GM12801 (cell line): ENCODE results near the gene CNTNAP5.

Source experiments
- TF ChIP-seq, protein P1 (sequence below): IDR thresholded peaks from one replicate; pipeline ENCODE4 v1.5.1; 2011; ENCODE audit warnings: control low read depth; ENCODE audit not compliant: insufficient read length; ENCODE audit errors: extremely low read depth

The CNTNAP5 gene

DNA sequence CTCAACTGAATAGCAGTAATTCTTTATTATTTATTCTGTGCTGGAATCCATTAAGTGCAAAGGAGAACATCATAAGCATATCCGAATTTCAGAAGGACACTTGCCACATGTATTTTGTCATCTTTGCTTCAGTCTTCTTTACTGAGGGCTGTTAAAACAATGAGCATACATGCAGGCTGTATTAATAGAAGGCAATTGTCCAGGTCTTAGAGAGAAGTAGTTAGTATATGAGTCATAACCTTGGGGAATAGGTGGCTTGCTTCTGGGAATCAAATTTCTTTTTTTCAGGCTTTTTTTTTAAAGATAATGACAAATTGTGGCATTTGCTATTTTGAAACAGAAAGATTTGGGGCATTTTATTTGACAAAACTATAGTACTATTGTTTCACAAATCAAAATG, 773.5 kb downstream of the CNTNAP5 start:
- TF ChIP-seq, protein P1, sequence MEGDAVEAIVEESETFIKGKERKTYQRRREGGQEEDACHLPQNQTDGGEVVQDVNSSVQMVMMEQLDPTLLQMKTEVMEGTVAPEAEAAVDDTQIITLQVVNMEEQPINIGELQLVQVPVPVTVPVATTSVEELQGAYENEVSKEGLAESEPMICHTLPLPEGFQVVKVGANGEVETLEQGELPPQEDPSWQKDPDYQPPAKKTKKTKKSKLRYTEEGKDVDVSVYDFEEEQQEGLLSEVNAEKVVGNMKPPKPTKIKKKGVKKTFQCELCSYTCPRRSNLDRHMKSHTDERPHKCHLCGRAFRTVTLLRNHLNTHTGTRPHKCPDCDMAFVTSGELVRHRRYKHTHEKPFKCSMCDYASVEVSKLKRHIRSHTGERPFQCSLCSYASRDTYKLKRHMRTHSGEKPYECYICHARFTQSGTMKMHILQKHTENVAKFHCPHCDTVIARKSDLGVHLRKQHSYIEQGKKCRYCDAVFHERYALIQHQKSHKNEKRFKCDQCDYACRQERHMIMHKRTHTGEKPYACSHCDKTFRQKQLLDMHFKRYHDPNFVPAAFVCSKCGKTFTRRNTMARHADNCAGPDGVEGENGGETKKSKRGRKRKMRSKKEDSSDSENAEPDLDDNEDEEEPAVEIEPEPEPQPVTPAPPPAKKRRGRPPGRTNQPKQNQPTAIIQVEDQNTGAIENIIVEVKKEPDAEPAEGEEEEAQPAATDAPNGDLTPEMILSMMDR = no peak

DNA sequence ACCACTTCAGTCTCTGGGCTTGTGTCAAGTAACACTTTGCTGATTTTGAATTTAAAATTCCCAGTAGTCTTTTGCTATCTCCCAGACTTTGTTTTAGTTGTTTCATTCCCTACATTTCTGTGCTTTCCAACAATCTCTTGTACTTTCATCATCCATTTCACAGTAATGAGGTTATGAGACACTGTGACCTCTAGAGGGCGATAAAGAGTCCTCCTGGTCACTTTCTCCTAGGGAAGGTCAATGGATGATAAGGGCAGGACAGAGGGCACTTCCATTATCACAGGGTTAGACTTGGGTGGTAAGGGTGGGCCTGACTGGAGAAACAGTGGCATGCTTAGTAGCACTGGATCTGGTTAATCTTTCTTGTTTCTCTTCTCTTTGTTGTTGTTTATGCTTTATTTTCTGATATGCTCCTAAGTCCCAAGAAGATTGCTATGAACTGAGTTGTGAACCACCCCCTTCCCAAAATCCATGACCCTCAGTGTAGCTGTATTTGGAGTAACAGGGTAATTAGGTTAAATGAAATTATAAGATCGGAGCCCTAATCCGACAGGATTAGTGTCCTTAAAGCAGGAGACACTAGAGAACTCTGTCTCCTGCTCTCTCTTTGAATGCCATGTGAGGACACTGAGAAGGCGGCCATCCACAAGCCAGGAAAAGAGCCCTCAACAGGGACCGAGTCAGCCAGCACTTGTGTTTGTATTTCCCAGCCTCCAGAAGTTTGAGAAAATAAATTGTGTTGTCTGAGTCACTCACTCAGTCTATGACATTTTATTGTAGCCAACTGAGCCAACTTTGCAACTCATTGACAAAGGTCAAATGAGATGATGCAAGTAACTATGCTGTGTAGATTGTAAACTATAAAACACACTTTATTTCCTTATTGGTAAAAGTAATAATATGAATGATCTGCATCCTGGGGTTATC, 779.2 kb downstream of the CNTNAP5 start:
- TF ChIP-seq, protein P1 = no peak

DNA sequence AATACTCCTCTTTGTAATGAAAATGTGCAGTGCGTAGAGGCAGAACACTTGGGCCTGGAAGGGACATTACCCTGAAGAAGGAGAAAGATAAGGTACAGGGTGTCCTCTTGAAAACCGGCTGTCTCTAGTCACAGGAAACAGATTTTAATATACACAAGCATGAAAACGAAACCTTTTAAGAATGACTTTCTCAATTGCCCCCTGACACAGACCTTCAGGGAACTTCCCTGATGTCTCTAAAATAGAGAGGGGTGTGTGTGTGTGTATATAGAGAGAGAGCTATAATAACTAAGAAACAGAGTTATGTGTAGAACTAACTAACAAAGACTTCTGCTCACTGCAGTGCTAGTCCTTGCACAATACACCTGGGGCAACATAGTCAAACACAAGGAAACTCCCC, 780.0 kb downstream of the CNTNAP5 start:
- TF ChIP-seq, protein P1 = no peak

DNA sequence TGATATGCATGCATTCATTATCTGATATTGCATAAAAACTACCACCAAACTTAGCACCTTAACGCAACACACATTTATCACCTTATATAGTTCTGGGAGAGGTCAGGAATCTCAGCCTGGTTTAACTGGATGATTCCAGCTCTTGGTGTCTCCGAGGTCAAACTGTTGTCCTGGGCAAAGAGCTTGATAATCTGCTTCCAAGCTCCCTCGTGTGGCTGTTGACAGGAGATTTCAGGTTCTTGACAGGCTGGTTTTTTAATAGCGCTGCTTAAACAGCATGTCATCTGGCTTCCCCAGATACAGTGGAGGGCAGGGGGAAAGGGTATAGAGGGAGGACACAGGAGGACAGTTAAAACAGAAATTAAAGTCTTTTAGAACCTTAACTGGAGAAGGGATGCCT, 785.0 kb downstream of the CNTNAP5 start:
- TF ChIP-seq, protein P1 = no peak

DNA sequence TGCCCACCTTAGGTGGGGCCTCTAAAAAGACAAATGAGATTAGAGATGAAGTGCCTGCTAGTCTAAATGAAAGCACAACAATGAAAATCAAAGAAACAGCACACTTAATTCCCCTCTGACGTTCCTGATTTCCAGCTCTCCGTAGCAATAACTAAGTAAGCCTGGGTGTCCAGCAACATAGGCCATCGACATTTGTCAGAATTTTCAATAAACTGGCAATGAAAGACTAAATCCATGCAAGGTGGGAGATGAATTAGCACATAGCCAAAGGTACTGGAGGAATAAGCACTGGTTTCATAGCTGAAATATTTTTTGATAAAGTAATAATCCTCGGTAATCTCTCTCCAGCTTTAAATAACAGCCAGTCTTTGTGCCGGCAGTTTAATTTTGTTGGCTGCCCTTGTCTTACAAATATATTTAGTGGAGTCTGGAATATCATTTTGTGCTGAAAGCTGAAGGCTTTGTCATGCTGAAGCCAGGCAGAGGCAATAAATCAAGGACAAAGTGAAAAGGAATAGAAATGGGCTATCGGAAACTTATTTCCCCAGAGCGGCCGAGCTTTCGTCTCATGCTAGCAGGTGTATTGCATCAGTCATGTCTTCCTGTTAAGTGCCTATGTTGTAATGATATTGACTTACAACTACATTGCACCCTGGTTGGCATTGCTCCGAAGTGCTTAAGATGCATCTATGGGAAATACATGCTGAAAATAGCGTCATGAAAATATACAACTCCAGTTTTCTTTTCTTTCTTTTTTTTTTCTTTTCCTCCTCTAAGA, 790.1 kb downstream of the CNTNAP5 start:
- TF ChIP-seq, protein P1 = no peak

DNA sequence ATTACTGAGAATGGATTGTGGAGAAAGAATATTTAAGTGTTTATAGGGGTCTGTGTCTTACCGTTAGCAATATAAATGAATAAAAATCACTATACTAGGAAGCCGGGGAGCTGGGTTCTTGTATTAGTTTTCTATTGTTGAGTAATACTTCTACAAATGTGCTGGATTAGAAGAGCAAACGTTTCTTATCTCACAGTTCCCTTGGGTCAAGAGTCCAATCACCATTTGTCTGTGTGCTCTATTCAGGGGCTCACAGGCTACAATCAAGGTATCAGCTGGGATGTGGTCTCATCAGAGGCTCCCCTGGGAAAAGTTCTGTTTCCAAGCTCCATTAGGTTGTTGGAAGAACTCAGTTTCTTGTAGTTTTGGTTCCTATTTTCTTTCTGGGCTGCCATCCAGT, 790.9 kb downstream of the CNTNAP5 start:
- TF ChIP-seq, protein P1 = no peak

- TF ChIP-seq, protein P1 = no peak
Observed at GRCh38 chr2:124822516-124822915, 797.4 kb downstream of the CNTNAP5 start.
